ENCODE data around the gene ASAP2.
"Not testable (repeated sequence)": the region's sequence is repeated elsewhere in the genome, so short reads cannot be mapped to it uniquely, and the experiment has no call there.

ASAP2 gene

GRCh38 chr2:9388950-9389911, 182.6 kb downstream of the ASAP2 start:
- no peak for DNase-seq

GRCh38 chr2:9390151-9390850, 183.7 kb downstream of the ASAP2 start:
- DNase-seq, result no peak

- DNase-seq, result no peak
Observed at GRCh38 chr2:9390991-9391390, 184.4 kb downstream of the ASAP2 start.

- DNase-seq, result no peak
Observed at GRCh38 chr2:9391961-9392720, 185.5 kb downstream of the ASAP2 start.

GRCh38 chr2:9392898-9393765, 186.5 kb downstream of the ASAP2 start:
- DNase-seq, result no peak

GRCh38 chr2:9394816-9395215, 188.2 kb downstream of the ASAP2 start:
- DNase-seq, result no peak

GRCh38 chr2:9397201-9397600, 190.6 kb downstream of the ASAP2 start:
- no peak for DNase-seq

- DNase-seq, result not testable (repeated sequence)
Observed at GRCh38 chr2:9398251-9398650, 191.6 kb downstream of the ASAP2 start.

- DNase-seq, result no peak
Observed at GRCh38 chr2:9398881-9399780, 192.5 kb downstream of the ASAP2 start.

GRCh38 chr2:9400268-9401058, 193.9 kb downstream of the ASAP2 start:
- DNase-seq, result no peak

- no peak for DNase-seq
Observed at GRCh38 chr2:9401059-9401547, 194.5 kb downstream of the ASAP2 start.

- DNase-seq, result no peak
Observed at GRCh38 chr2:9401646-9402371, 195.2 kb downstream of the ASAP2 start.

- no peak for DNase-seq
Observed at GRCh38 chr2:9403924-9404323, 197.3 kb downstream of the ASAP2 start.

GRCh38 chr2:9404451-9404850, 197.8 kb downstream of the ASAP2 start:
- DNase-seq, result no peak

GRCh38 chr2:9405636-9406035, 199.0 kb downstream of the ASAP2 start:
- DNase-seq, result no peak

GRCh38 chr2:9406529-9407362, 200.1 kb downstream of the ASAP2 start:
- DNase-seq, result no peak

- DNase-seq, result no peak
Observed at GRCh38 chr2:9407363-9407811, 200.8 kb downstream of the ASAP2 start.

- no peak for DNase-seq
Observed at GRCh38 chr2:9408641-9409151, 202.1 kb downstream of the ASAP2 start.
